22Rv1 (cell line): ENCODE measurements around the gene OR52E4.

Experiments used
- H3K27ac ChIP-seq: fragments of 450-650 bp; 2 replicates; pipeline ENCODE4 v1.5.1; 2017
- CTCF ChIP-seq: fragments of 450-650 bp; IDR thresholded peaks from 2 replicates; pipeline ENCODE4 v1.5.1; 2017; ENCODE audit warnings: mild to moderate bottlenecking
- ZFX ChIP-seq: fragments of 450-650 bp; IDR thresholded peaks from 2 replicates; pipeline ENCODE4 v1.6.1; 2017; ENCODE audit warnings: antibody characterized with exemption, borderline replicate concordance

Gene OR52E4

GRCh38 chr11:5851002-5851401 lies 29.4 kb upstream of the OR52E4 start:
- TF ChIP-seq ZFX (no peak), CTCF (no peak)
- no peak overlapping the region for H3K27ac ChIP-seq

- H3K27ac ChIP-seq = no peak within 1 kb of the TSS
- TF ChIP-seq CTCF (no peak), ZFX (no peak)
Measured at GRCh38 chr11:5857590-5857989, 22.8 kb upstream of the OR52E4 start, which contains the start of gene OR52E8. Gene OR52E8 (minus strand): TSS chr11:5857690. CDS start chr11:5857690, 0 bp downstream.

GRCh38 chr11:5865826-5866225 lies 14.6 kb upstream of the OR52E4 start:
- no peak for TF ChIP-seq CTCF
- TF ChIP-seq ZFX = no peak
- H3K27ac ChIP-seq = no peak overlapping the region

GRCh38 chr11:5878564-5878963 lies 1.9 kb upstream of the OR52E4 start:
- no peak overlapping the region for H3K27ac ChIP-seq

GRCh38 chr11:5881756-5882155 lies 1.3 kb downstream of the OR52E4 start:
- no peak overlapping the region for H3K27ac ChIP-seq
- TF ChIP-seq CTCF (no peak), ZFX (no peak)

More at GRCh38 chr11:5878564-5878963, 1.9 kb upstream of the OR52E4 start:
- no peak for TF ChIP-seq CTCF
- no peak for TF ChIP-seq ZFX

- H3K27ac ChIP-seq = no peak overlapping the region
- TF ChIP-seq CTCF (no peak), ZFX (no peak)
Measured at GRCh38 chr11:5887172-5887571, 6.7 kb downstream of the OR52E4 start.

- TF ChIP-seq ZFX (no peak), CTCF (no peak)
- no peak overlapping the region for H3K27ac ChIP-seq
Measured at GRCh38 chr11:5887661-5888060, 7.2 kb downstream of the OR52E4 start.
